ENCODE data around the gene TMEM231. TPM values are rescaled to one million over a fixed set of nuclear protein-coding genes. Genes with fewer than 3 reads are reported as not detected.

Gene TMEM231
- total and polyA plus RNA-seq, 10 donors: 2.2 to 6.7 (median 3.4) TPM

DNA sequence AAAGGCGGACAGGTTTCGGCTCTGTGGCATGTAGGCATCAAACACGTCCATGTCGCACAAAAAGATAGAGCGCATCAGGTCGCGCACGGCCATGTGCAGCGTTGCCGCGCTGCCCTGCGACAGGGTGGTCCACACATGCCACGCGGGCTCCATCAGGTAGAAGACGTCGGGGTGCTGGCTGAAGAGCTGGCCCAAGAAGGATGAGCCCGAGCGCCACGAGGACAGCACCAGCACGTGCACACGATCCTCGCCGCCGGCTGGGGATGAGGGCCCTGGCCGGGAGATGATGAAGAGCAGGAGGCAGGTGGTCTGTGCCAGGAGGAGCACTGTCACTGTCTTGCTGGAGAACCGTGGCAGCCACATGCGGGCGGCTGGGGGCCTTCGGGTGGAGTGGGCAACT lies 26.1 kb downstream of the TMEM231 start:
- Histone ChIP-seq H3K27ac (no peak overlapping the region), H3K27me3 (replicated peaks in 1 of 7) (no peaks in the 10 kb centered on the region), H3K4me3 (no peak overlapping the region), H3K9me3 (no peaks in the 10 kb centered on the region), H3K4me1 (no peaks in the 10 kb centered on the region), H3K36me3 (no peaks in the 10 kb centered on the region)
- no peak for DNase-seq
- intact Hi-C loops (cut with DNase I; ENCODE audit: low total_unique reads): no loop called here
- TF ChIP-seq POLR2A (IDR thresholded peaks at IDR 0.05): no peak
- TF ChIP-seq, protein P1, sequence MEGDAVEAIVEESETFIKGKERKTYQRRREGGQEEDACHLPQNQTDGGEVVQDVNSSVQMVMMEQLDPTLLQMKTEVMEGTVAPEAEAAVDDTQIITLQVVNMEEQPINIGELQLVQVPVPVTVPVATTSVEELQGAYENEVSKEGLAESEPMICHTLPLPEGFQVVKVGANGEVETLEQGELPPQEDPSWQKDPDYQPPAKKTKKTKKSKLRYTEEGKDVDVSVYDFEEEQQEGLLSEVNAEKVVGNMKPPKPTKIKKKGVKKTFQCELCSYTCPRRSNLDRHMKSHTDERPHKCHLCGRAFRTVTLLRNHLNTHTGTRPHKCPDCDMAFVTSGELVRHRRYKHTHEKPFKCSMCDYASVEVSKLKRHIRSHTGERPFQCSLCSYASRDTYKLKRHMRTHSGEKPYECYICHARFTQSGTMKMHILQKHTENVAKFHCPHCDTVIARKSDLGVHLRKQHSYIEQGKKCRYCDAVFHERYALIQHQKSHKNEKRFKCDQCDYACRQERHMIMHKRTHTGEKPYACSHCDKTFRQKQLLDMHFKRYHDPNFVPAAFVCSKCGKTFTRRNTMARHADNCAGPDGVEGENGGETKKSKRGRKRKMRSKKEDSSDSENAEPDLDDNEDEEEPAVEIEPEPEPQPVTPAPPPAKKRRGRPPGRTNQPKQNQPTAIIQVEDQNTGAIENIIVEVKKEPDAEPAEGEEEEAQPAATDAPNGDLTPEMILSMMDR (IDR thresholded peaks at IDR 0.05 in 8 of 11, conservative IDR thresholded peaks at IDR 0.05 in 3 of 11): no peak
- TF ChIP-seq POLR2AphosphoS5 (IDR thresholded peaks at IDR 0.05): no peak
- 96 to 97% (median 97%) methylated on average over 24 to 29 of the region's 29 CpGs for WGBS, 5 donors

GRCh38 chr16:75529056-75529905 lies 26.8 kb downstream of the TMEM231 start:
- 93 to 97% (median 95%) methylated on average over 60 to 81 of the region's 81 CpGs for WGBS, 5 donors
- Histone ChIP-seq H3K36me3 (no peaks in the 10 kb centered on the region), H3K4me3 (no peak overlapping the region), H3K9me3 (no peaks in the 10 kb centered on the region), H3K27ac (no peak overlapping the region), H3K4me1 (no peaks in the 10 kb centered on the region), H3K27me3 (replicated peaks in 1 of 7) (no peaks in the 10 kb centered on the region)
- intact Hi-C loops (cut with DNase I; ENCODE audit: low total_unique reads): no loop called here
- TF ChIP-seq POLR2AphosphoS5 (IDR thresholded peaks at IDR 0.05): no peak
- TF ChIP-seq, protein P1 (IDR thresholded peaks at IDR 0.05 in 8 of 11, conservative IDR thresholded peaks at IDR 0.05 in 3 of 11): no peak
- no peak for TF ChIP-seq POLR2A (IDR thresholded peaks at IDR 0.05)
- no peak for DNase-seq

DNA sequence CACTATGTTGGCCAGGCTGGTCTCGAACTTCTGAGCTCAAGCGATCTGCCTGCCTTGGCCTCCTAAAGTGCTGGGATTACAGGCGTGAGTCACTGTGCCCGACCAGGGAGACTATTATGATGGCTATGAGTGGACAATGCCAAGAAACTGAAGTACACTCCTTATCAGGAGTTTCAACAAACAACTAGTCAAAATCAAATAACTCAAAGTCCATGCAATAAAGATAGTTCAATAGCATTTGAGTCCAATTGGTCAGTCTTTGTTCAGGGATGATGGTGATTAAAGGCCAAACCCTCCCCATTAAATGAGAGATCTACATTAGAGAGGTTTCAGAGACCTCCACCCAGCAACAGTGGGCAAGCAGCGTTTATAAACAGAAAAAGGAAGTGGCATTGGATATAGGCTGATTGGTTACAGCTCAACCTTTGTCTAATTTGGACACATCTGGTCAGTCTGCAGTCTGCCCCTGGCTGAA lies 28.2 kb downstream of the TMEM231 start:
- intact Hi-C loops (cut with DNase I; ENCODE audit: low total_unique reads): no loop called here

More for the DNA sequence above, 28.2 kb downstream of the TMEM231 start:
- WGBS, 5 donors: 77 to 91% (median 83%) methylated on average over 5 of the region's 5 CpGs
- TF ChIP-seq POLR2AphosphoS5 (IDR thresholded peaks at IDR 0.05): no peak
- TF ChIP-seq, protein P1 (IDR thresholded peaks at IDR 0.05 in 8 of 11, conservative IDR thresholded peaks at IDR 0.05 in 3 of 11): no peak
- no peak for TF ChIP-seq POLR2A (IDR thresholded peaks at IDR 0.05)
- Histone ChIP-seq H3K27me3 (replicated peaks in 1 of 7) (no peaks in the 10 kb centered on the region), H3K9me3 (no peaks in the 10 kb centered on the region), H3K36me3 (no peaks in the 10 kb centered on the region), H3K4me1 (no peaks in the 10 kb centered on the region), H3K4me3 (no peak overlapping the region), H3K27ac (no peak overlapping the region)
- no peak for DNase-seq

Measured in spleen (tissue), 11 donors.